GM19324 (cell line): ENCODE data around the gene SLC6A6.

Source experiments
- ATAC-seq: cut with Tn5 transposase; IDR thresholded peaks from one replicate; pipeline ENCODE4 v1.9.1; 2021; ENCODE audit warnings: mild to moderate bottlenecking, moderate library complexity; ENCODE audit not compliant: unreplicated experiment, low FRiP score

Gene SLC6A6

DNA sequence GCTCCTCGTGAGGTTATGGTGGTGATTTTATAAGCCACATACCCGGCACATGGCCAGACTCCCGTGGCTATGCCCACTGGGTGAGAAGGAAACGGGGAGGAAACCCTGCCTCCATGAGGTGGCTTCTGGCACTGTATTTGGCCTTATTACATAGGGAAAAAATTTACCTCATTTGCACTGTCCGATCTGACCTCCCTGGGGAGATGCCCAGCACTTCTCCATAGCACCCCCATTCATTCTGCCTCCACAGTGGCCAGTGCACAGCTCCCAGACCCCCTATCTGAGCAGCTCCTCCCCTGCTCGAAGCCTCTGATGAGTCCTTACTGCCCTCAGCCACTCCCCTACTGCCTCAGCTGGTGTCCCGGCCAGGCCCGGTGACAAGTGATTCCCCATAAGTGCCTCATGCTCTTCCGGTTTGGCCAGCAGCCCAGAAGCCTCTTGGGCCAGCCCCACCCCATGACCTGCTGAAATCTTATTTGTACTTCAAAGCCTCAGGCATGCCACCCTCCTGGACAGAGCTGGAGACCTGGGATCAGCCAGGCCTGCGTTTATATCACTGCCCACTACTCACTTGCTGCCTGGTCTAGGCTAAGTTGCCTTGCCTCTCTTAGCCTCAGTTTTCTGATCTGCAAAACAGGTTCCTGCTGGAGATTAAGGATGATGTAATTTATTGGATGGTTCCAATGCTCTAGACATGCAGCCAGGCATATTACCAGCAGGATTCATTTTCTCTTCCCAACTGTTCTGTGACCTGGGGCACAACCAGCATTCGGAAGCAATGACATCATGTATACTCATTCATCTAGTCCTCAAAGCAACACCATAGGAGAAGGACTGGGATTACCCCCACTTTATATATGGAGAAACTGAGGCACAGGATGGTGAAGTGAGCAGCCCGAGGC, 30.6 kb upstream of the SLC6A6 start:
- no peak for ATAC-seq

DNA sequence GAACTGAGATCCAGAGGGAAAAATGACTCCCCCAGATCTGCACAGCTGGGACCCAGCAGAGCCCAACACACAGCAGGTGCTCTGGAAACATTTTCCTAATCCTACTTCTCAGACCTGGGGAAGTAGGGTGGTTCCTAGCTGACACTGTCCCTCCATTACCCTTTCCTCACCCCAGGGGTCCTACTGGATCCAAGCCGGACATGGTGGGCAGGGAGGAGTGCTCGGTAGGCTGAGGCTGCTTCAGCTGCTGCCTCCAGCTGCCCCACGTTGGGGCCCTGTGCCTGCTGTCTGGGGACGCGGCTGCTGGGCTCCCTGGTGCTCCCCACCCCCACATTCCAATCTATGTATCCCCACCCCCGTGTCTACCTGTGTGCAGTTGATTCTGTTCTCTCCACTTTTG, 29.8 kb upstream of the SLC6A6 start:
- ATAC-seq, result no peak

- no peak for ATAC-seq
Measured at GRCh38 chr3:14373753-14374376, 28.5 kb upstream of the SLC6A6 start.

- no peak for ATAC-seq
Measured at GRCh38 chr3:14374444-14374883, 27.9 kb upstream of the SLC6A6 start.

DNA sequence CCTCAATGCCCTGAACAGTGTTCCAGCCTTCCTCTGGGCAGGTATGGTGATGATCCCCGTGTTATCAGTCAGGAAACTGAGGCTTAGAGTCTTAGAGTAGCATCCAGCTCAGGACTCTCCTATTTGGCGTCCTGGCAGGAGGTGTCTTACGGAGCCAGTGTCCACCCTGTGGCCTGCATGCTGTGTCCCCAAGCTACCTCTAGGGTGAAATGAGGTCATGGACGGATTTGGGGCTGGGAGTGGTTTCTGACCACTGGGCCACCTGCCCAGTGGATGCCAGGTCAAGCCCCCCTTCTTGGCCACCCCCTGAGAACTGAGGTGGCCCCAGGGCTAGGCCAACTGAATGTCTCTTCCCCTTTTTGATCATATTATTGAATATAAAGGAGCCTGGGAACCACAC, 27.2 kb upstream of the SLC6A6 start:
- no peak for ATAC-seq

DNA sequence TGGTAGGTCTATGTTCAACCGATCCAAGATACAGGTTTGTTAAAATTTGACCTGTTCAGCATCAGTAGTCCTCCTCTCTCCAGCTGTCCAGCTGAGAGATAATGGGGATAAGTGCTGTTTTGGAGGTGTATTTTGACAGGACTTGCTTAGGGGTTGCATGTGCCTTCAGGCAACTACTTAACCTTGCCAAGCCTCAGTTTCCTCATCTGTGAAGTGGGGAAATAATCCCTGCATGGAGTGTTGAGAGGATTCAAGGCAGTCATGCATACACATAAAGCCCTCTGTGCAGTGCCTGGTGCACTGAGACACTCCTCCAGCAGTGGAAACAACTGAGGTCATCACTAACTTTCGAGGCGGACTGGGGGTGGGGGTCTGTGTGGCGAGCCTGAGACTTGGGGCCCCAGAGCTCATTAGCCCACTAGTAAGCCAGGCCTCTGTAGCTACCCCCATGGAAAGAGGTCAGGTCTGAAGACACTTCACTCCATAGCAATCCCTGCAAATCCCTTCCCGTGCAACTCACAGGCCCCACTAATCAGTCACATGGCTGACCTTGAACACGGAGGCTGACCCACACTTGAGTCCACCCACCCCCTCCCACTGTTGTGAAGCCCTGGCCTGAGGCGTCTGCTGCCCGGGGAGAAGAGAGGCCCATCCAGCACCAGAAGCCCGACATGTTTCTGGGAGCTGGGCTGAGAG, 25.9 kb upstream of the SLC6A6 start:
- ATAC-seq, result no peak

- ATAC-seq, result no peak
Measured at GRCh38 chr3:14377044-14377837, 25.2 kb upstream of the SLC6A6 start.

DNA sequence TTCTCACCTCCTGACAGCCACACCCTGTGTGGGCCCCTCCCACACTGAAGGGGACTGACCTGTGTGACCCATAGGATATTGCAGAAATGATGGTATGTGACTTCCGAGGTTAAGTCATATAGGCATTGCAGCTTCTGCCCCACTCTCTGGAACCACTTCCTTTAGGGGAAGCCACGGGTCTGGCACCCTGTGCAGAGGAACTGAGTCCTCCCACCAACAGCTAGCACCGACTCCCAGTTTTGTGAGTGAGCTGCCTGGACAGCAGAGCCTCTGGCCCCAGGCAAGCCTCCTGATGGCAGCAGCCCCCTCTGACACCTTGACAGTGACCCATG, 24.6 kb upstream of the SLC6A6 start:
- no peak for ATAC-seq

DNA sequence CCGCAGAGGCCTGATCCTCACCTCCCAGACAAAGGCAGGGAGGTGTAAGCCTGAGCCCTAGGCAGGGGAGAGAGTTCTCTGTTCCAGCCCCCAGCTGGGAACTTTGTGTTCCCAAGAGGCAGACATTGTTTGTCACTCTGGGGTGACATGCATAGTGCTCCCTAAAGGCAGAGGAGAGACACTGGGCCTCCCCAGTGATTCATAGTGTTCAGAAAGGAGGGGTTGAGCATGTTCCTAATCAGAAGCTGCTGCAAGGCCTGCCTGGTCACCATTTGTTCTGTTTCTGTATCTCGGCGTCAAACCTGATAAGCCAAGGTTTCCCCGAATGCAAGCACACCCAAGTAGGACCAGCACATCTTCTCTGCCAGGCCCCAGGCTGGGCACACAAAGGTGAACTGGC, 24.0 kb upstream of the SLC6A6 start:
- no peak for ATAC-seq

GRCh38 chr3:14379843-14380242, 22.6 kb upstream of the SLC6A6 start:
- ATAC-seq, result no peak

- ATAC-seq, result no peak
Measured at GRCh38 chr3:14386254-14386653, 16.2 kb upstream of the SLC6A6 start.

DNA sequence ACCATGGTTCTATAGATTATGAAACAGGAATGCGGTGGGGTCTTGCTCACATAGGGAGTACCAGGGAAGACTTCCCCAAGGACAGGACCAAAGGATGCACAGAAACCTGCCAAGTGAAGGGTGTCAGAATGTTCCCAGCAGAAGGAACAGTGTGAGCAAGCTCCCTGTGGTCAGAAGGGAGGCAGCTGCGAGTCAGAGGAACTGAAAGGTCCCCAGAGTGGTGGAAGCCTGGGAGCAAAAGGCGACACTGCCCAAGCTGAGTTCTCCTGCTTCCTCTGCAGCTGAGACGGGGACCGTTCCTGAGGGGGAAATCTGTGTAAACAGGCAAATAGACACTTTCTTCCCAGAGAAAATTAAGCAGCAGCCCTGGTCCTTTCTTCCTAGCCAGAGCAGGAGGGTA, 14.2 kb upstream of the SLC6A6 start:
- no peak for ATAC-seq

DNA sequence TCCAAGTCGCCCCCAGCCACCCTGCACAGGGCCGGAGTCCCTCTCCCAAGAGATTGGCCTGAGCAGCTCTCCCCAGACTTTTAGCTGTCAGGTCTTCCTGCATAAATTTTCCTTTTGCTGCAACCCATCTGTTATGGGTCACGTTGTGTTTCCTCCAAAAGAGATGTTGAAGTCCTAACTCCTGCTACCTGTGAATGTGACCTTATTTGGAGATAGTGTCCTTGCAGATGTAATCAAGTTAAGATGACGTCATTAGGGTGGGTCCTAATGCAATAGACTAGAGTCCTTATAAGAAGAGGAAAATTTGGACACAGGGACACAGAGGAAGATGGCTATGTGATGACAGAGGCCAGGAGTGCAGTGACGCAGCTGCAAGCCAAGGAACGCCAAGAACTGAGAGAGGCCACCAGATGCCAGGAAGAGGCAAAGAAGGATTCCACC, 13.2 kb upstream of the SLC6A6 start:
- ATAC-seq, result no peak

GRCh38 chr3:14389716-14390115, 12.7 kb upstream of the SLC6A6 start:
- ATAC-seq, result no peak

GRCh38 chr3:14391033-14391432, 11.4 kb upstream of the SLC6A6 start:
- no peak for ATAC-seq

- ATAC-seq, result no peak
Measured at GRCh38 chr3:14392231-14392630, 10.2 kb upstream of the SLC6A6 start.

- no peak for ATAC-seq
Measured at GRCh38 chr3:14392803-14393319, 9.5 kb upstream of the SLC6A6 start.

- ATAC-seq, result no peak
Measured at GRCh38 chr3:14393440-14394106, 8.8 kb upstream of the SLC6A6 start.

- no peak for ATAC-seq
Measured at GRCh38 chr3:14396031-14396692, 6.2 kb upstream of the SLC6A6 start.
